ENCODE results near the gene CES4A. TPM values are rescaled to one million over a fixed set of nuclear protein-coding genes. Genes with fewer than 3 reads are reported as not detected.

The CES4A gene
- total and polyA plus RNA-seq, 2 of the 13 experiments (the other 11 are each of a cell fraction or from before 2014, with no cell fraction given): 0.09 to 0.17 TPM

- no peak for TF ChIP-seq ZNF704 (CRISPR knock-in tag; IDR thresholded peaks at IDR 0.05; ENCODE audit: borderline replicate concordance)
- no peak for TF ChIP-seq ZNF530 (CRISPR knock-in tag; IDR thresholded peaks at IDR 0.05; ENCODE audit: low read depth)
- TF ChIP-seq PATZ1 (CRISPR knock-in tag; IDR thresholded peaks at IDR 0.05): peak; percentile 23; the same call in 1 of the 2 replicates
- no peak for TF ChIP-seq ZNF446 (CRISPR knock-in tag; IDR thresholded peaks at IDR 0.05)
- TF ChIP-seq GMEB2 (CRISPR knock-in tag; IDR thresholded peaks at IDR 0.05; ENCODE audit: low read depth): no peak
- TF ChIP-seq NFAT5 (CRISPR knock-in tag; IDR thresholded peaks at IDR 0.05): no peak; the same call in 1 of the 2 replicates
- TF ChIP-seq ARID3A (IDR thresholded peaks at IDR 0.05; ENCODE audit: low read depth, low read length): peak; percentile 53; the same call in 1 of the 2 replicates
- no peak for TF ChIP-seq MEIS1 (CRISPR knock-in tag; IDR thresholded peaks at IDR 0.05; ENCODE audit: borderline replicate concordance)
- no peak for TF ChIP-seq ZBTB33 (CRISPR knock-in tag; IDR thresholded peaks at IDR 0.05)
- TF ChIP-seq ZNF367 (CRISPR knock-in tag; IDR thresholded peaks at IDR 0.05; ENCODE audit: borderline replicate concordance): no peak
- no peak for TF ChIP-seq MLLT10 (CRISPR knock-in tag; IDR thresholded peaks at IDR 0.05)
- TF ChIP-seq ZSCAN29 (CRISPR knock-in tag; conservative IDR thresholded peaks at IDR 0.05): peak; percentile 81
- no peak; the same call in 1 of the 2 replicates for TF ChIP-seq RCOR2 (CRISPR knock-in tag; IDR thresholded peaks at IDR 0.05)
- peak; percentile 68; the same call in 1 of the 2 replicates for TF ChIP-seq ZSCAN21 (CRISPR knock-in tag; IDR thresholded peaks at IDR 0.05; ENCODE audit: borderline replicate concordance)
Observed at GRCh38 chr16:66961065-66961744, 27.2 kb upstream of the CES4A start, which contains the start of gene CES3 (continued).
